Stomach (tissue), 4 donors: Measurements from ENCODE around the gene FOXK2.

ENCODE experiments used
- EP300 ChIP-seq: sonication (generic); formaldehyde crosslinking; IDR thresholded peaks from one replicate; pipeline ENCODE4 v1.6.1; 2017; ENCODE audit warnings: antibody characterized with exemption
- POLR2A ChIP-seq, 4 donors: fragments of 450-650 bp; IDR thresholded peaks; one replicate each; pipeline ENCODE4 v1.6.1; 2016; ENCODE audit warnings: antibody characterized with exemption in 4 of 4, control low read depth in 2 of 4, mild to moderate bottlenecking in 1 of 4, moderate library complexity in 1 of 4
- POLR2AphosphoS5 ChIP-seq, 3 donors: sonication (generic); formaldehyde crosslinking; IDR thresholded peaks; one replicate each; pipeline ENCODE4 v1.6.1; 2016; ENCODE audit warnings: antibody characterized with exemption in 3 of 3
- TF ChIP-seq, protein P1 (sequence below), 7 experiments: fragments of 450-650 bp in 4 of 7; fragments of 200-600 bp in 3 of 7; sonication (generic) in 3 of 7; IDR thresholded peaks; one replicate each; pipeline ENCODE4 v1.5.1; 2016 to 2019; ENCODE audit warnings: antibody characterized with exemption in 7 of 7, control low read depth in 2 of 7, mild to moderate bottlenecking in 1 of 7

DNA sequence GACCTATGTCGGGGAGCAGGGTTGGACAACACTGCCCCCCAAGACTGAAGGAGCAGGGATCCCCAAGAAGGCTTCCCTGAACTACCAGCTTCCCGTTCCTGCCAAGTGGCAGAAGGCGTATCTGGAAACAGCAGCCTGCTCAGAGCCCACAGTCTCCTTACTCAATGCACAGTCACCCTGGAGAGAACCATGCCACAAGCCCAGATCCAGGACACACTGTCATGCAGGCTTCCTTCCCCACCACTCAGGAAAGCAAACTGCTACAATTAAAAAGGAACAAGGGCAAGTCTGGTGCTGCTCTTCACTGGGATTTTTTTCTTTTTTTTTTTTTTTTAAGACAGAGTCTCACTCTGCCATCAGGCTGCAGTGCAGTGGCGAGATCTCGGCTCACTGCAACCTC lies 120.5 kb downstream of the FOXK2 start:
- no peak for TF ChIP-seq POLR2AphosphoS5 (IDR thresholded peaks at IDR 0.05)
- TF ChIP-seq, protein P1, sequence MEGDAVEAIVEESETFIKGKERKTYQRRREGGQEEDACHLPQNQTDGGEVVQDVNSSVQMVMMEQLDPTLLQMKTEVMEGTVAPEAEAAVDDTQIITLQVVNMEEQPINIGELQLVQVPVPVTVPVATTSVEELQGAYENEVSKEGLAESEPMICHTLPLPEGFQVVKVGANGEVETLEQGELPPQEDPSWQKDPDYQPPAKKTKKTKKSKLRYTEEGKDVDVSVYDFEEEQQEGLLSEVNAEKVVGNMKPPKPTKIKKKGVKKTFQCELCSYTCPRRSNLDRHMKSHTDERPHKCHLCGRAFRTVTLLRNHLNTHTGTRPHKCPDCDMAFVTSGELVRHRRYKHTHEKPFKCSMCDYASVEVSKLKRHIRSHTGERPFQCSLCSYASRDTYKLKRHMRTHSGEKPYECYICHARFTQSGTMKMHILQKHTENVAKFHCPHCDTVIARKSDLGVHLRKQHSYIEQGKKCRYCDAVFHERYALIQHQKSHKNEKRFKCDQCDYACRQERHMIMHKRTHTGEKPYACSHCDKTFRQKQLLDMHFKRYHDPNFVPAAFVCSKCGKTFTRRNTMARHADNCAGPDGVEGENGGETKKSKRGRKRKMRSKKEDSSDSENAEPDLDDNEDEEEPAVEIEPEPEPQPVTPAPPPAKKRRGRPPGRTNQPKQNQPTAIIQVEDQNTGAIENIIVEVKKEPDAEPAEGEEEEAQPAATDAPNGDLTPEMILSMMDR (IDR thresholded peaks at IDR 0.05) = no peak
- no peak for TF ChIP-seq POLR2A (IDR thresholded peaks at IDR 0.05)
- no peak for TF ChIP-seq EP300
